K562 (cell line): ENCODE data around the gene PRDM16. TPM values are rescaled to one million over a fixed set of nuclear protein-coding genes. Genes with fewer than 3 reads are reported as not detected.
A peak's percentile ranks its signal among the peaks of the same experiment; 100 is the strongest.

Experiments used
- ATF1 ChIP-seq, 2 experiments: fragments of 450-650 bp in 1 of 2; IDR thresholded peaks; 2 replicates each; pipeline ENCODE4 v1.6.1; 2016; ENCODE audit warnings: missing compliant biosample characterization in 1 of 2, missing genetic modification characterization in 1 of 2
- BCL6 ChIP-seq: fragments of 250-450 bp; sonication (Bioruptor Pico); IDR thresholded peaks from 2 replicates; pipeline ENCODE4 v1.4.0; 2020
- CBFB ChIP-seq: sonication (generic); formaldehyde crosslinking; IDR thresholded peaks from 2 replicates; pipeline ENCODE4 v1.4.0; 2020; ENCODE audit warnings: mild to moderate bottlenecking, missing genetic modification reagents
- CREB3L1 ChIP-seq: fragments of 450-650 bp; IDR thresholded peaks from 2 replicates; pipeline ENCODE4 v1.6.1; 2014; ENCODE audit warnings: low read depth, mild to moderate bottlenecking, moderate library complexity, borderline replicate concordance
- CREM ChIP-seq: IDR thresholded peaks from 2 replicates; pipeline ENCODE4 v1.6.1; 2014; ENCODE audit warnings: antibody characterized with exemption, low read depth
- DPF2 ChIP-seq: fragments of 450-650 bp; IDR thresholded peaks from 2 replicates; pipeline ENCODE4 v1.6.1; 2016
- EHMT2 ChIP-seq: fragments of 450-650 bp; IDR thresholded peaks from 2 replicates; pipeline ENCODE4 v1.6.1; 2018; ENCODE audit warnings: antibody characterized with exemption
- GABPB1 ChIP-seq: sonication (generic); formaldehyde crosslinking; IDR thresholded peaks from 2 replicates; pipeline ENCODE4 v1.8.0; 2022; ENCODE audit warnings: mild to moderate bottlenecking, missing genetic modification reagents
- GABPB2 ChIP-seq: fragments of 250-450 bp; sonication (Bioruptor Pico); conservative IDR thresholded peaks from 2 replicates; pipeline ENCODE4 v1.5.1; 2021; ENCODE audit warnings: mild to moderate bottlenecking
- HLTF ChIP-seq: fragments of 450-650 bp; IDR thresholded peaks from 2 replicates; pipeline ENCODE4 v1.6.1; 2016
- MAZ ChIP-seq, 2 experiments: fragments of 450-650 bp in 1 of 2; sonication (generic) in 1 of 2; formaldehyde crosslinking; IDR thresholded peaks in 1 of 2; conservative IDR thresholded peaks in 1 of 2; 2 replicates each; pipeline versions ENCODE4 v1.4.0 to v1.5.0; 2020; ENCODE audit warnings: mild to moderate bottlenecking in 1 of 2, missing genetic modification reagents in 1 of 2
- MLX ChIP-seq, 2 experiments: fragments of 450-650 bp in 1 of 2; sonication (generic) in 1 of 2; formaldehyde crosslinking; conservative IDR thresholded peaks; 2 replicates each; pipeline versions ENCODE4 v1.4.0 to v1.8.1; 2020 to 2022; ENCODE audit warnings: mild to moderate bottlenecking in 1 of 2, missing genetic modification reagents in 1 of 2
- NFE2 ChIP-seq: IDR thresholded peaks from 2 replicates; pipeline ENCODE4 v1.6.1; 2014; ENCODE audit warnings: antibody characterized with exemption, low read depth
- RCOR1 ChIP-seq, 2 experiments: IDR thresholded peaks; 2 replicates each; pipeline ENCODE4 v1.6.1; 2012; ENCODE audit warnings: low read depth in 2 of 2, low read length in 2 of 2, borderline replicate concordance in 1 of 2, improper control_type of control experiment in 1 of 2
- RHOXF2B ChIP-seq: fragments of 250-450 bp; sonication (Bioruptor Pico); conservative IDR thresholded peaks from 2 replicates; pipeline ENCODE4 v1.5.1; 2021
- SMARCA4 ChIP-seq: fragments of 450-650 bp; IDR thresholded peaks from 2 replicates; pipeline ENCODE4 v1.6.1; 2016
- TEAD1 ChIP-seq, 2 experiments: fragments of 450-650 bp in 1 of 2; sonication (generic) in 1 of 2; formaldehyde crosslinking; IDR thresholded peaks; 2 replicates each; pipeline versions ENCODE4 v1.4.0 to v1.8.0; 2020 to 2022; ENCODE audit warnings: mild to moderate bottlenecking in 2 of 2, missing genetic modification reagents in 1 of 2
- ZBTB11 ChIP-seq, 3 experiments: fragments of 200-800 bp in 1 of 3; fragments of 250-450 bp in 1 of 3; fragments of 450-650 bp in 1 of 3; sonication (Bioruptor Pico) in 1 of 3; sonication (Bioruptor generic) in 1 of 3; formaldehyde crosslinking in 1 of 3; IDR thresholded peaks; 2 replicates each; pipeline versions ENCODE4 v1.6.1 to v1.8.0; 2016 to 2022; ENCODE audit warnings: mild to moderate bottlenecking in 2 of 3, missing genetic modification characterization in 2 of 3, missing compliant biosample characterization in 1 of 3, moderate library complexity in 1 of 3
- ZNF212 ChIP-seq: fragments of 450-650 bp; formaldehyde crosslinking; IDR thresholded peaks from 2 replicates; pipeline ENCODE4 v1.4.0; 2020; ENCODE audit warnings: mild to moderate bottlenecking
- ZNF224 ChIP-seq: sonication (generic); formaldehyde crosslinking; IDR thresholded peaks from 2 replicates; pipeline ENCODE4 v1.8.0; 2022; ENCODE audit warnings: mild to moderate bottlenecking, missing genetic modification reagents
- ZNF316 ChIP-seq: fragments of 450-650 bp; IDR thresholded peaks from 2 replicates; pipeline ENCODE4 v1.6.1; 2016
- ZNF589 ChIP-seq: fragments of 200-800 bp; sonication (Bioruptor generic); IDR thresholded peaks from 2 replicates; pipeline ENCODE4 v1.6.1; 2016; ENCODE audit warnings: low read depth, missing genetic modification characterization, missing compliant biosample characterization
- ZNF644 ChIP-seq: fragments of 200-800 bp; sonication (Bioruptor generic); IDR thresholded peaks from 2 replicates; pipeline ENCODE4 v1.6.1; 2016; ENCODE audit warnings: low read depth, missing genetic modification characterization, missing compliant biosample characterization
- ZNF75A ChIP-seq: fragments of 450-650 bp; formaldehyde crosslinking; IDR thresholded peaks from 2 replicates; pipeline ENCODE4 v1.4.0; 2020; ENCODE audit warnings: mild to moderate bottlenecking
- polyA plus RNA-seq, 8 experiments: library from polyadenylated mRNA; depleted of rRNA in 4 of 8; stranded (reverse) in 5 of 8; unstranded in 3 of 8; fragments of >200 nt; fragmentation: Nextera tagmentation in 2 of 8; fragmentation: Illumina TruSeq in 1 of 8; extraction: Ambion mirVana in 2 of 8; extraction: Trizol in 1 of 8; gene quantifications; 2 replicates each; pipeline versions ENCODE4 v1.2.1 to v1.2.3, GENCODE V29; 2011 to 2014; ENCODE audit warnings: inconsistent platforms in 1 of 8, missing spikeins in 1 of 8
- total RNA-seq, 7 experiments: library from RNA; depleted of rRNA in 6 of 7; stranded (reverse); fragments of >200 nt in 6 of 7; fragmentation: Illumina TruSeq in 2 of 7; extraction: Trizol in 2 of 7; gene quantifications; 2 replicates each; pipeline versions ENCODE4 v1.2.1 to v1.2.3, GENCODE V29; 2011 to 2021; ENCODE audit warnings: low replicate concordance in 1 of 7

The PRDM16 gene
- total and polyA plus RNA-seq, 9 of the 15 experiments (the other 6 are each of a cell fraction or from before 2014, with no cell fraction given) = 0.10 to 0.27 TPM; not detected in 7

GRCh38 chr1:3312898-3313575, 244.0 kb downstream of the PRDM16 start (continued):
- no peak for TF ChIP-seq MLX (CRISPR knock-in tag; conservative IDR thresholded peaks at IDR 0.05)
- TF ChIP-seq CBFB (CRISPR knock-in tag) = 0 out of 2 replicates have a peak, but pooled peaks have one; percentile 35
- TF ChIP-seq ZNF75A (CRISPR knock-in tag) = no peak
- TF ChIP-seq GABPB1 = 0 out of 2 replicates have a peak, but pooled peaks have one; percentile 43
- TF ChIP-seq ZNF589 (CRISPR knock-in tag) = peak; percentile 54; the same call in 1 of the 2 replicates
- 0 out of 2 replicates have a peak, but pooled peaks have one; percentile 58 for TF ChIP-seq RHOXF2B (CRISPR knock-in tag)
- TF ChIP-seq ZBTB11 (CRISPR knock-in tag; IDR thresholded peaks at IDR 0.05) = 0 out of 6 replicates have a peak, but pooled peaks of 1 of the 3 experiments have one; percentile 30
- TF ChIP-seq RCOR1 (IDR thresholded peaks at IDR 0.05; ENCODE audit: borderline replicate concordance in 1 of 2, low read depth in 2 of 2, low read length in 2 of 2) = peak in 1 of 2 experiments; percentile 12; a peak in 1 of 4 replicates
- no peak for TF ChIP-seq HLTF
- TF ChIP-seq TEAD1 (CRISPR knock-in tag; IDR thresholded peaks at IDR 0.05) = peak in 1 of 2 experiments; percentile 76; a peak in 2 of 4 replicates
- TF ChIP-seq ZNF316 = peak; percentile 86
- peak; percentile 86 for TF ChIP-seq CREM
- TF ChIP-seq ATF1 (CRISPR knock-in tag; IDR thresholded peaks at IDR 0.05) = no peak
- TF ChIP-seq ATF1 (tag; IDR thresholded peaks at IDR 0.05) = peak; percentile 86
- peak; percentile 87 for TF ChIP-seq DPF2
- TF ChIP-seq EHMT2 = peak; percentile 29; the same call in 1 of the 2 replicates
- peak; percentile 91 for TF ChIP-seq SMARCA4
- TF ChIP-seq NFE2 = peak; percentile 94
- no peak; the same call in 1 of the 2 replicates for TF ChIP-seq GABPB2 (CRISPR knock-in tag)
- TF ChIP-seq MAZ (CRISPR knock-in tag; conservative IDR thresholded peaks at IDR 0.05 in 1 of 2, IDR thresholded peaks at IDR 0.05 in 1 of 2) = peak in 1 of 2 experiments; percentile 37; a peak in 2 of 4 replicates
- TF ChIP-seq ZNF224 (CRISPR knock-in tag) = no peak
- TF ChIP-seq CREB3L1 = peak; percentile 39; the same call in 1 of the 2 replicates
- TF ChIP-seq ZNF644 = no peak
- TF ChIP-seq ZNF212 (CRISPR knock-in tag) = no peak
- no peak for TF ChIP-seq BCL6 (CRISPR knock-in tag)
